HL-60 (cell line): ENCODE measurements around the gene SLC30A9.

Experiments used
- DNase-seq, 2 experiments: peaks; one replicate each; pipeline ENCODE4 v3.0.0-alpha.2; 2010 to 2020; ENCODE audit warnings: low read depth in 1 of 2, low spot score in 1 of 2
- H3K27ac ChIP-seq: fragments of 250-450 bp; sonication (Bioruptor Pico); replicated peaks from 2 replicates; pipeline ENCODE4 v1.5.1; 2020; ENCODE audit warnings: mild to moderate bottlenecking, moderate library complexity
- H3K27me3 ChIP-seq: fragments of 250-450 bp; sonication (Bioruptor Pico); 2 replicates; pipeline ENCODE4 v1.5.1; 2021; ENCODE audit warnings: mild to moderate bottlenecking, moderate library complexity; ENCODE audit not compliant: insufficient read depth, poor library complexity, severe bottlenecking
- H3K4me3 ChIP-seq: replicated peaks from 2 replicates; pipeline ENCODE4 v1.5.1; 2011; ENCODE audit warnings: mild to moderate bottlenecking, control low read depth, low read length; ENCODE audit not compliant: insufficient read depth
- CTCF ChIP-seq: IDR thresholded peaks from one replicate; pipeline ENCODE4 v1.5.1; 2011; ENCODE audit warnings: low read length, control low read depth, inconsistent platforms; ENCODE audit not compliant: insufficient read depth
- GABPA ChIP-seq: IDR thresholded peaks from 2 replicates; pipeline ENCODE4 v1.6.1; 2012; ENCODE audit warnings: low read depth
- POLR2AphosphoS5 ChIP-seq: IDR thresholded peaks from 2 replicates; pipeline ENCODE4 v1.6.1; 2012; ENCODE audit warnings: low read depth
- REST ChIP-seq: IDR thresholded peaks from 2 replicates; pipeline ENCODE4 v1.6.1; 2012; ENCODE audit warnings: low read depth; ENCODE audit not compliant: insufficient replicate concordance
- SPI1 ChIP-seq: IDR thresholded peaks from 2 replicates; pipeline ENCODE4 v1.6.1; 2012; ENCODE audit warnings: low read depth, mild to moderate bottlenecking, borderline replicate concordance

Gene SLC30A9

GRCh38 chr4:41999321-41999720, 9.0 kb downstream of the SLC30A9 start:
- DNase-seq, result no peak
- Histone ChIP-seq H3K27ac (no peak overlapping the region), H3K4me3 (no peak overlapping the region), H3K27me3 (no peaks in the 10 kb centered on the region)
- TF ChIP-seq CTCF (no peak), REST (no peak), GABPA (no peak), SPI1 (no peak), POLR2AphosphoS5 (no peak)

DNA sequence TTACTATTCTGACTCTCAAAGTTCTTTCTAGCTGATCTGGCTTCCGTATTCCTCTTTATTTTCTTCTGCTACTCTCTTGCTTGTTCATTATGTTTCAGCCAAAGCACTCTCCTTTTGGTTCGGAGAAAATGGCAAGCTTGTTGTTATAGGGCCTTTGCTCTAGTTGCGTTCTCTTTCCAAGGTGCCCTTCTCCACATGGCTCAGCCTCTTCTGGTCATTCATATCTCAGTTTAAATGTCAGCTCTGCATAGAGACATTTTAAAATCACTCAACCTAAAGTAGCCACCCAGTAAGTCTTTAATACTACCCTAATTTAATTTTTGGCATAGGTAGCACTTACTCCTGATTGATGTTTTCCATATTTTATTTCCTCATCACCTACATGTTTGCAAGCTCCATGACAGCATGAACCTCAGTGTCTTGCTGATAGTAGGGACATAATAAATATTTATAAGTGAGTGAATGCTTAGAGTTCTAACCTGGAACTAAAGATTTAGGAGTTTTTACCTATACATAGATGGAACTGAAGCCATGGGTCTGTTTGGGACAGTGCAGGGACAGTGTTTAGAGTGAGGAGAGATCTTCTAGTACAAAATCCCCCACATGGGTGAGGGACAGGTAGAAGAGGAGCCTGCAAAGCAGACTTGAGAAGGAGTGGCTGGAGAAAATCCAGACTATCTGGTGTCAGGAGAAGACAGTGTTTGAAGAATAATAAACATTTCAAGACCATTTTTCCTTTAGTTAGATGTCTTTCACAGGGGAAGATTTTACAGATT, 17.9 kb downstream of the SLC30A9 start:
- no peak for DNase-seq
- Histone ChIP-seq H3K4me3 (no peak overlapping the region), H3K27me3 (no peaks in the 10 kb centered on the region), H3K27ac (no peak overlapping the region)
- TF ChIP-seq POLR2AphosphoS5 (no peak), GABPA (no peak), CTCF (no peak), SPI1 (no peak)

GRCh38 chr4:42015438-42015837, 25.1 kb downstream of the SLC30A9 start:
- Histone ChIP-seq H3K27me3 (no peaks in the 10 kb centered on the region), H3K27ac (no peak overlapping the region), H3K4me3 (no peak overlapping the region)
- TF ChIP-seq SPI1 (no peak), POLR2AphosphoS5 (no peak), CTCF (no peak), REST (no peak), GABPA (no peak)
- no peak for DNase-seq

DNA sequence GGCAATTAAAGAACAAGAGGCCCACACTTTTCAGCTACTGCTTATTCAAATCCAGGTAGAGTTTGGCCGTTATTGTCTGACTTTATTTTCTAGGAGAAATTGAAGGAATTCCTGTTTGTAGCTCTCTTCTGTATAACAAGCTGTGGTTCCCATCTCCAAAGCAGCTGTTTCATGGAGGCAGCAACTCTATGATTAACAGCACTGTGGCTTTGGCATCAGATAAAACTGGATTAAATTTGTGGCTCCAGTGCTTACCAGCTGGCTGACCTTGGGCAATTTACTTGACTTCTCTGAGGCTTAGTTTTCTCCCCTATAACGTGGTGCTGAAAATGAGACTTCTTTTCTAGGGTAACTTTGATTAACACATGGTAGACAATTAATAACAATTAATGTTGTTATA, 28.1 kb downstream of the SLC30A9 start:
- no peak for DNase-seq
- TF ChIP-seq POLR2AphosphoS5 (no peak), GABPA (no peak), SPI1 (no peak), REST (no peak), CTCF (no peak)
- Histone ChIP-seq H3K27ac (no peak overlapping the region), H3K4me3 (no peak overlapping the region), H3K27me3 (no peaks in the 10 kb centered on the region)
